ENCODE results near the gene TGFBI. TPM values are rescaled to one million over a fixed set of nuclear protein-coding genes. Genes with fewer than 3 reads are reported as not detected.

TGFBI gene
- total and polyA plus RNA-seq, 2 donors (not counting 1 experiment from before 2014, with no cell fraction given) = 398 to 889 TPM

- H3K4me3 ChIP-seq (replicated peaks in 1 of 4; ENCODE audit: control extremely low read depth in 1 of 4, insufficient read depth in 1 of 4, low read depth in 3 of 4, low read length in 4 of 4) = no peak overlapping the region
- H3K27ac ChIP-seq (ENCODE audit: insufficient read depth, low read length) = no peak overlapping the region
- H3K4me2 ChIP-seq (ENCODE audit: extremely low read depth, insufficient read depth, low read length) = no peak overlapping the region
- no peaks in the 10 kb centered on the region for H3K9me3 ChIP-seq (ENCODE audit: control insufficient read depth, insufficient read depth, low read depth, low read length)
- no peak for TF ChIP-seq EZH2 (IDR thresholded peaks at IDR 0.05; ENCODE audit: low read length, missing control alignments)
- TF ChIP-seq CTCF (conservative IDR thresholded peaks at IDR 0.05 in 1 of 2, IDR thresholded peaks at IDR 0.05 in 1 of 2; ENCODE audit: low read depth in 1 of 2, low read length in 2 of 2) = no peak
- no peaks in the 10 kb centered on the region for H3K27me3 ChIP-seq (ENCODE audit: control insufficient read depth, insufficient read depth, low read length)
- H3K9ac ChIP-seq (ENCODE audit: insufficient read depth, low read length) = no peak overlapping the region
- H2AFZ ChIP-seq (ENCODE audit: low read length) = no peak overlapping the region
- no peaks in the 10 kb centered on the region for H3K79me2 ChIP-seq (ENCODE audit: control insufficient read depth, insufficient read depth, low read length)
- peak; percentile 50 to 83 for DNase-seq (ENCODE audit: low read depth in 2 of 2)
- no peaks in the 10 kb centered on the region for H4K20me1 ChIP-seq (ENCODE audit: control insufficient read depth, extremely low read depth, insufficient read depth, low read length)
- H3K36me3 ChIP-seq (ENCODE audit: control insufficient read depth, insufficient read depth, low read length) = peaks cover 26% of the 10 kb centered on the region
- H3K4me1 ChIP-seq (ENCODE audit: control insufficient read depth, extremely low read depth, insufficient read depth, low read length) = no peaks in the 10 kb centered on the region
Measured at GRCh38 chr5:136038635-136039034, 9.8 kb downstream of the TGFBI start.

GRCh38 chr5:136039202-136039601 lies 10.4 kb downstream of the TGFBI start:
- no peaks in the 10 kb centered on the region for H3K27me3 ChIP-seq (ENCODE audit: control insufficient read depth, insufficient read depth, low read length)
- no peak overlapping the region for H3K4me3 ChIP-seq (replicated peaks in 1 of 4; ENCODE audit: control extremely low read depth in 1 of 4, insufficient read depth in 1 of 4, low read depth in 3 of 4, low read length in 4 of 4)
- no peak for DNase-seq (ENCODE audit: low read depth in 2 of 2)
- TF ChIP-seq EZH2 (IDR thresholded peaks at IDR 0.05; ENCODE audit: low read length, missing control alignments) (no peak), CTCF (conservative IDR thresholded peaks at IDR 0.05 in 1 of 2, IDR thresholded peaks at IDR 0.05 in 1 of 2; ENCODE audit: low read depth in 1 of 2, low read length in 2 of 2) (no peak)
- no peak overlapping the region for H3K9ac ChIP-seq (ENCODE audit: insufficient read depth, low read length)
- no peaks in the 10 kb centered on the region for H3K79me2 ChIP-seq (ENCODE audit: control insufficient read depth, insufficient read depth, low read length)
- no peak overlapping the region for H3K4me2 ChIP-seq (ENCODE audit: extremely low read depth, insufficient read depth, low read length)
- no peaks in the 10 kb centered on the region for H4K20me1 ChIP-seq (ENCODE audit: control insufficient read depth, extremely low read depth, insufficient read depth, low read length)
- H3K36me3 ChIP-seq (ENCODE audit: control insufficient read depth, insufficient read depth, low read length) = peaks cover 27% of the 10 kb centered on the region
- no peaks in the 10 kb centered on the region for H3K4me1 ChIP-seq (ENCODE audit: control insufficient read depth, extremely low read depth, insufficient read depth, low read length)
- no peak overlapping the region for H3K27ac ChIP-seq (ENCODE audit: insufficient read depth, low read length)
- no peaks in the 10 kb centered on the region for H3K9me3 ChIP-seq (ENCODE audit: control insufficient read depth, insufficient read depth, low read depth, low read length)
- H2AFZ ChIP-seq (ENCODE audit: low read length) = no peak overlapping the region

GRCh38 chr5:136040746-136041415 lies 12.1 kb downstream of the TGFBI start:
- H3K9me3 ChIP-seq (ENCODE audit: control insufficient read depth, insufficient read depth, low read depth, low read length) = no peaks in the 10 kb centered on the region
- no peak overlapping the region for H3K4me2 ChIP-seq (ENCODE audit: extremely low read depth, insufficient read depth, low read length)
- H4K20me1 ChIP-seq (ENCODE audit: control insufficient read depth, extremely low read depth, insufficient read depth, low read length) = no peaks in the 10 kb centered on the region
- H3K9ac ChIP-seq (ENCODE audit: insufficient read depth, low read length) = no peak overlapping the region
- H3K4me1 ChIP-seq (ENCODE audit: control insufficient read depth, extremely low read depth, insufficient read depth, low read length) = no peaks in the 10 kb centered on the region
- no peak for DNase-seq (ENCODE audit: low read depth in 2 of 2)
- H3K79me2 ChIP-seq (ENCODE audit: control insufficient read depth, insufficient read depth, low read length) = no peaks in the 10 kb centered on the region
- H3K27me3 ChIP-seq (ENCODE audit: control insufficient read depth, insufficient read depth, low read length) = no peaks in the 10 kb centered on the region
- H3K4me3 ChIP-seq (replicated peaks in 1 of 4; ENCODE audit: control extremely low read depth in 1 of 4, insufficient read depth in 1 of 4, low read depth in 3 of 4, low read length in 4 of 4) = no peak overlapping the region
- TF ChIP-seq CTCF (conservative IDR thresholded peaks at IDR 0.05 in 1 of 2, IDR thresholded peaks at IDR 0.05 in 1 of 2; ENCODE audit: low read depth in 1 of 2, low read length in 2 of 2) (no peak), EZH2 (IDR thresholded peaks at IDR 0.05; ENCODE audit: low read length, missing control alignments) (no peak)
- H3K36me3 ChIP-seq (ENCODE audit: control insufficient read depth, insufficient read depth, low read length) = peaks cover 24% of the 10 kb centered on the region
- no peak overlapping the region for H2AFZ ChIP-seq (ENCODE audit: low read length)
- no peak overlapping the region for H3K27ac ChIP-seq (ENCODE audit: insufficient read depth, low read length)

Measured in fibroblast of lung (primary cell).